Mesenteric fat pad (tissue), 1 donor: ENCODE results near the gene TBC1D4. TPM values are rescaled to one million over a fixed set of nuclear protein-coding genes. Genes with fewer than 3 reads are reported as not detected.
"Not testable (repeated sequence)": the region's sequence is repeated elsewhere in the genome, so short reads cannot be mapped to it uniquely, and the experiment has no call there.

Source experiments
- DNase-seq: peaks from one replicate; pipeline ENCODE4 v3.0.0-alpha.2; 2020; ENCODE audit warnings: low spot score
- total RNA-seq: library from RNA; stranded (reverse); fragmentation: NEBNext Ultra II Directional; extraction: Animal tissue kit (Norgen Biotek cat#: 25700); gene quantifications from one replicate; pipeline ENCODE4 v1.2.1, GENCODE V29; 2021
- donor health status: DM: yes; HTN: yes; CAD: no.

The TBC1D4 gene
- total RNA-seq, 1 donor from 2014 or later: 44.5 TPM

GRCh38 chr13:75364131-75364713, 117.7 kb downstream of the TBC1D4 start:
- DNase-seq: no peak

- DNase-seq: no peak
Measured at GRCh38 chr13:75363371-75363770, 118.6 kb downstream of the TBC1D4 start.

GRCh38 chr13:75362026-75362425, 119.9 kb downstream of the TBC1D4 start:
- DNase-seq: no peak

GRCh38 chr13:75360170-75360569, 121.8 kb downstream of the TBC1D4 start:
- no peak for DNase-seq

- DNase-seq: no peak
Measured at GRCh38 chr13:75359266-75359665, 122.7 kb downstream of the TBC1D4 start.

- no peak for DNase-seq
Measured at GRCh38 chr13:75357576-75358289, 124.2 kb downstream of the TBC1D4 start.

- DNase-seq: no peak
Measured at GRCh38 chr13:75356421-75356820, 125.5 kb downstream of the TBC1D4 start.

GRCh38 chr13:75355609-75356008, 126.4 kb downstream of the TBC1D4 start:
- DNase-seq: no peak

GRCh38 chr13:75353781-75354193, 128.2 kb downstream of the TBC1D4 start:
- no peak for DNase-seq

GRCh38 chr13:75352641-75353327, 129.2 kb downstream of the TBC1D4 start:
- no peak for DNase-seq

GRCh38 chr13:75351538-75351937, 130.4 kb downstream of the TBC1D4 start:
- DNase-seq: not testable (repeated sequence)

GRCh38 chr13:75347925-75348324, 134.0 kb downstream of the TBC1D4 start:
- no peak for DNase-seq

- no peak for DNase-seq
Measured at GRCh38 chr13:75347457-75347856, 134.5 kb downstream of the TBC1D4 start.

GRCh38 chr13:75345193-75345592, 136.8 kb downstream of the TBC1D4 start:
- DNase-seq: no peak

- DNase-seq: no peak
Measured at GRCh38 chr13:75341028-75341427, 140.9 kb downstream of the TBC1D4 start.

- DNase-seq: no peak
Measured at GRCh38 chr13:75339635-75340374, 142.2 kb downstream of the TBC1D4 start.

GRCh38 chr13:75334634-75335447, 147.1 kb downstream of the TBC1D4 start:
- DNase-seq: no peak

GRCh38 chr13:75333103-75333502, 148.9 kb downstream of the TBC1D4 start:
- no peak for DNase-seq

GRCh38 chr13:75331792-75332349, 150.1 kb downstream of the TBC1D4 start:
- DNase-seq: no peak

GRCh38 chr13:75330770-75331169, 151.2 kb downstream of the TBC1D4 start:
- DNase-seq: no peak

GRCh38 chr13:75329723-75330122, 152.2 kb downstream of the TBC1D4 start:
- DNase-seq: no peak
